B cell (primary cell): ENCODE data around the gene MUC13. TPM values are rescaled to one million over a fixed set of nuclear protein-coding genes. Genes with fewer than 3 reads are reported as not detected.

Source experiments
- ATAC-seq: fragments of 200-7000 bp; cut with Tn5 transposase; one replicate; pipeline ENCODE4 v1.10.0; 2021; ENCODE audit warnings: low read depth, mild to moderate bottlenecking, moderate number of reproducible peaks, moderate library complexity
- CTCF ChIA-PET: fragments of 350-600 bp; sonication (Branson Sonifier 250); formaldehyde crosslinking; loops from one replicate; lab custom pipeline; 2021; ENCODE audit warnings: antibody characterized with exemption, inconsistent platforms; lab: Charles Lee
- POLR2A ChIA-PET: fragments of 350-600 bp; sonication (Branson Sonifier 250); formaldehyde crosslinking; loops from one replicate; lab custom pipeline; 2021; ENCODE audit warnings: antibody characterized with exemption; lab: Charles Lee
- DNase-seq: peaks from one replicate; pipeline ENCODE4 v3.0.0; 2013
- H2AFZ ChIP-seq: 2 replicates; pipeline ENCODE4 v1.6.1; 2012; ENCODE audit warnings: mild to moderate bottlenecking, low read depth, low read length; ENCODE audit not compliant: insufficient read depth, poor library complexity, severe bottlenecking
- H3K27ac ChIP-seq, 2 donors: 1 replicate in 1 of 2; 2 replicates in 1 of 2; pipeline ENCODE4 v1.5.1; 2012 to 2013; ENCODE audit warnings: low read length in 2 of 2, mild to moderate bottlenecking in 2 of 2, moderate library complexity in 1 of 2
- H3K27me3 ChIP-seq, 4 experiments: fragments of 200-600 bp in 1 of 4; sonication (generic) in 1 of 4; replicated peaks in 1 of 4; 1 replicate in 2 of 4; 2 replicates in 2 of 4; pipeline versions ENCODE4 v1.6.1 to v1.7.0; 2013 to 2016; ENCODE audit warnings: low read length in 3 of 4, mild to moderate bottlenecking in 2 of 4, mixed read lengths in 1 of 4, moderate library complexity in 1 of 4; ENCODE audit not compliant: insufficient read depth in 4 of 4, control insufficient read depth in 3 of 4; ENCODE audit errors: control extremely low read depth in 1 of 4
- H3K36me3 ChIP-seq, 2 experiments: replicated peaks in 1 of 2; 1 replicate in 1 of 2; 2 replicates in 1 of 2; pipeline versions ENCODE4 v1.6.1 to v1.7.1; 2013; ENCODE audit warnings: low read length in 1 of 2; ENCODE audit not compliant: insufficient read depth in 2 of 2, control insufficient read depth in 1 of 2; ENCODE audit errors: control extremely low read depth in 1 of 2, extremely low read depth in 1 of 2
- H3K4me1 ChIP-seq, 2 donors: fragments of 200-600 bp in 1 of 2; sonication (generic) in 1 of 2; 1 replicate in 1 of 2; 2 replicates in 1 of 2; pipeline versions ENCODE4 v1.5.1 to v1.6.1; 2013 to 2017; ENCODE audit warnings: low read length in 2 of 2; ENCODE audit not compliant: control insufficient read depth in 2 of 2, insufficient read depth in 2 of 2
- H3K4me2 ChIP-seq: replicated peaks from 2 replicates; pipeline ENCODE3; 2012; ENCODE audit warnings: mild to moderate bottlenecking, low read depth, low read length; ENCODE audit not compliant: poor library complexity, severe bottlenecking
- H3K4me3 ChIP-seq, 5 experiments: fragments of 200-600 bp in 1 of 5; sonication (generic) in 1 of 5; 1 replicate in 3 of 5; 2 replicates in 2 of 5; pipeline versions ENCODE4 v1.5.1 to v1.7.0; 2011 to 2016; ENCODE audit warnings: low read length in 4 of 5, mild to moderate bottlenecking in 4 of 5, low read depth in 2 of 5, control low read depth in 1 of 5, moderate library complexity in 1 of 5; ENCODE audit not compliant: insufficient read depth in 1 of 5; ENCODE audit errors: control extremely low read depth in 1 of 5, extremely low read depth in 1 of 5
- H3K79me2 ChIP-seq: fragments of 200-600 bp; sonication (generic); one replicate; pipeline ENCODE4 v1.6.0; 2016; ENCODE audit warnings: low read length; ENCODE audit not compliant: control insufficient read depth, insufficient read depth
- H3K9ac ChIP-seq: fragments of 200-600 bp; sonication (generic); 2 replicates; pipeline ENCODE4 v1.6.1; 2017; ENCODE audit warnings: mild to moderate bottlenecking, low read length, moderate library complexity
- H3K9me3 ChIP-seq, 3 donors: one replicate each; pipeline versions ENCODE4 v1.6.1 to v1.7.1; 2013; ENCODE audit warnings: low read length in 2 of 3; ENCODE audit not compliant: control insufficient read depth in 2 of 3, insufficient read depth in 1 of 3; ENCODE audit errors: control extremely low read depth in 1 of 3
- H4K20me1 ChIP-seq: 2 replicates; pipeline ENCODE4 v1.6.0; 2012; ENCODE audit warnings: mild to moderate bottlenecking, low read length; ENCODE audit not compliant: insufficient read depth, control insufficient read depth, poor library complexity, severe bottlenecking
- H3K27ac Mint-ChIP-seq: one replicate; pipeline ENCODE4 v1.8.0; 2021; ENCODE audit warnings: mixed read lengths
- H3K27me3 Mint-ChIP-seq: one replicate; pipeline ENCODE4 v1.8.0; 2021; ENCODE audit warnings: mixed read lengths
- H3K4me1 Mint-ChIP-seq: one replicate; pipeline ENCODE4 v1.8.0; 2021; ENCODE audit warnings: mixed read lengths
- H3K4me3 Mint-ChIP-seq: one replicate; pipeline ENCODE4 v1.8.0; 2021; ENCODE audit warnings: mixed read lengths
- H3K9me3 Mint-ChIP-seq: one replicate; pipeline ENCODE4 v1.8.0; 2022; ENCODE audit warnings: mixed read lengths; ENCODE audit not compliant: insufficient read depth
- CTCF ChIP-seq: fragments of 200-600 bp; IDR thresholded peaks from one replicate; pipeline ENCODE4 v1.8.0; 2022; ENCODE audit warnings: antibody characterized with exemption, mild to moderate bottlenecking
- EZH2 ChIP-seq: IDR thresholded peaks from 2 replicates; pipeline ENCODE4 v1.6.1; 2012; ENCODE audit warnings: borderline replicate concordance, low read depth, mild to moderate bottlenecking, moderate library complexity, low read length; ENCODE audit not compliant: insufficient read depth, poor library complexity, severe bottlenecking
- WGBS: methylation state at CpG from one replicate; pipeline ENCODE4 v1.1.5; 2013; ENCODE audit warnings: missing lambda C conversion rate; ENCODE audit not compliant: insufficient coverage; 5-methylcytosine and 5-hydroxymethylcytosine counted together
- intact Hi-C: fragments of 100-400 bp; cut with micrococcal nuclease; formaldehyde crosslinking; loops from one replicate; pipeline ENCODE4 v1.10.0; 2022
- polyA plus RNA-seq: library from polyadenylated mRNA; depleted of rRNA; stranded (reverse); fragments of >200 nt; gene quantifications from 2 replicates; pipeline ENCODE4 v1.2.3, GENCODE V29; 2012
- total RNA-seq, 2 donors: library from RNA; stranded (reverse); fragments of 120-200 nt in 1 of 2; gene quantifications; 1 replicate in 1 of 2; 2 replicates in 1 of 2; pipeline versions ENCODE4 v1.2.3 to v1.2.4, GENCODE V29; 2013 to 2022

MUC13 gene
- total and polyA plus RNA-seq, 2 donors (not counting 1 experiment from before 2014, with no cell fraction given), result not detected

- no peaks in the 10 kb centered on the region for H3K36me3 ChIP-seq
- no peaks in the 10 kb centered on the region for H3K79me2 ChIP-seq
- CTCF ChIA-PET, result interaction anchor here (0.8 to 1.7 kb wide), 3 partner anchors 11 to 654 kb away, joined by 3 to 11 read pairs (median 4); no protein-coding TSS in a partner anchor
- H3K4me3 ChIP-seq, result no peak overlapping the region
- 88% methylated on average over 2 of the region's 2 CpGs for WGBS
- POLR2A ChIA-PET, result no interaction called here
- no peaks in the 10 kb centered on the region for H3K4me1 ChIP-seq
- Mint-ChIP-seq H3K27ac (no peak overlapping the region), H3K4me3 (no peak overlapping the region), H3K27me3 (peaks cover 18% of the 10 kb centered on the region), H3K9me3 (no peaks in the 10 kb centered on the region), H3K4me1 (no peaks in the 10 kb centered on the region)
- intact Hi-C loops, result loop anchor here (1.0 to 5.0 kb wide), 3 partner anchors 215 to 658 kb away; no protein-coding TSS in a partner anchor
- no peak overlapping the region for H3K9ac ChIP-seq
- DNase-seq (no peak), ATAC-seq (no peak)
- no peak overlapping the region for H3K4me2 ChIP-seq
- H3K27me3 ChIP-seq, result peaks cover 0 to 4% (median 2%) of the 10 kb centered on the region in 4 experiments
- no peak for TF ChIP-seq EZH2
- H3K9me3 ChIP-seq, result no peaks in the 10 kb centered on the region
- no peaks in the 10 kb centered on the region for H4K20me1 ChIP-seq
- H2AFZ ChIP-seq, result no peak overlapping the region
- no peak overlapping the region for H3K27ac ChIP-seq
Observed at GRCh38 chr3:124927574-124928045, 6.9 kb downstream of the MUC13 start.

DNA sequence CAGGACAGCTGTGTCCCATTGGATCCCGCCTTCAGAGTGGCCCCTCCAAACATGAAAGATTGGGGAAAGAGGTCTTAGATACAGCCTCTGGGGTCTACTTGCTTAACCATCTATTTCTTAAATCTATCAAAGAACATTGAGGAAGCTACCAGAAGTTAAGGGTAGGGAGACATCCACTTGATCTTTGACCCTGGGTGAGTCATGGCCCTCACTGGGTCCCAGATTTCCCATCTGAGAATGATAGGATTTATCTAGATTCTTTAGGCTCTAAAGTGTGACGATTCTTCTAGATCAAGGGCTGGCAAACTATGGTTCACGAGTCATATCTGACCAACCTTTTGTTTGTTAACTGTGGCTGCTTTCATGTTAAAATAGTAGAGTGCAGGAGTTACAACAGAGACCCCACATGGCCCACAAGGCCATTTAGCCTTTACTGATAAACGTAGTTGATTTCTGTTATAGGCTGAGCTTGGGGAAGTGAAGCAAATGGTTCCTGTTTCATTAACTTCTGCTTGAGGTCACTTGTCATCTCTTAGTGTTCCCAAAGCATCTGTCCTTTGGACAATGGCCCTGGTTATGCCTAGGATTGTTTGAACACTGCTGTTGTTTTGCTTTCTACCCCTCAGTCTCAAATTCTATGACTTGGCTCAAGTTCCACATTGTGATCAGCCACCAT is 8.0 kb downstream of the MUC13 start:
- intact Hi-C loops, result loop anchor here (5.0 kb wide), 1 partner anchor 216 kb away; no protein-coding TSS in a partner anchor
- Mint-ChIP-seq H3K4me1 (no peaks in the 10 kb centered on the region), H3K27me3 (peaks cover 18% of the 10 kb centered on the region), H3K27ac (no peak overlapping the region), H3K9me3 (no peaks in the 10 kb centered on the region), H3K4me3 (no peak overlapping the region)
- H3K4me2 ChIP-seq, result no peak overlapping the region
- no peak overlapping the region for H3K9ac ChIP-seq
- DNase-seq (no peak), ATAC-seq (no peak)
- H3K4me1 ChIP-seq, result no peaks in the 10 kb centered on the region
- CTCF ChIA-PET, result interaction anchor here (0.9 to 1.2 kb wide), 2 partner anchors 10 to 655 kb away, joined by 3 to 4 read pairs; no protein-coding TSS in a partner anchor
- no peak overlapping the region for H3K27ac ChIP-seq
- peaks cover 0 to 4% (median 2%) of the 10 kb centered on the region in 4 experiments for H3K27me3 ChIP-seq
- H3K79me2 ChIP-seq, result no peaks in the 10 kb centered on the region
- no peak overlapping the region for H2AFZ ChIP-seq
- no peaks in the 10 kb centered on the region for H3K9me3 ChIP-seq
- WGBS, result 100% methylated on average over 2 of the region's 4 CpGs
- no peaks in the 10 kb centered on the region for H3K36me3 ChIP-seq
- TF ChIP-seq EZH2 (no peak), CTCF (no peak)
- no peak overlapping the region for H3K4me3 ChIP-seq
- POLR2A ChIA-PET, result no interaction called here
- no peaks in the 10 kb centered on the region for H4K20me1 ChIP-seq
